IMR-90 (cell line): Measurements from ENCODE around the gene INMT. TPM values are rescaled to one million over a fixed set of nuclear protein-coding genes. Genes with fewer than 3 reads are reported as not detected.

Source experiments
- ATAC-seq: fragments of 200-7000 bp; cut with Tn5 transposase; 2 replicates; pipeline ENCODE4 v1.9.1; 2020; ENCODE audit warnings: low read depth, mild to moderate bottlenecking, moderate library complexity
- BruUV-seq: library from RNA; stranded (reverse); fragments of 400-500 nt; replicated peaks from 2 replicates; lab custom pipeline; 2021; lab: Mats Ljungman, UMichigan
- CTCF ChIA-PET: fragments of 300-600 bp; formaldehyde crosslinking; extraction: SDS; loops from one replicate; lab custom pipeline; 2021; ENCODE audit warnings: antibody characterized with exemption; lab: Yijun Ruan, JAX
- POLR2A ChIA-PET: fragments of 300-600 bp; sonication (Branson Sonifier 250); formaldehyde crosslinking; loops from one replicate; lab custom pipeline; 2022; ENCODE audit warnings: antibody characterized with exemption; ENCODE audit not compliant: unreplicated experiment; lab: Charles Lee
- DNase-seq: peaks from one replicate; pipeline ENCODE4 v3.0.0; 2013
- H2AFZ ChIP-seq: replicated peaks from 2 replicates; pipeline ENCODE3; 2013; ENCODE audit warnings: low read length, mild to moderate bottlenecking; ENCODE audit not compliant: poor library complexity
- H2AK5ac ChIP-seq: 2 replicates; pipeline ENCODE4 v1.6.1; 2013; ENCODE audit warnings: low read depth, low read length, inconsistent platforms
- H2AK9ac ChIP-seq: replicated peaks from 2 replicates; pipeline ENCODE3; 2013; ENCODE audit warnings: mild to moderate bottlenecking, low read depth, low read length, moderate library complexity; ENCODE audit not compliant: poor library complexity
- H2BK120ac ChIP-seq: 2 replicates; pipeline ENCODE4 v1.6.1; 2013; ENCODE audit warnings: low read depth, low read length, inconsistent platforms
- H2BK15ac ChIP-seq: 3 replicates; pipeline ENCODE4 v1.6.1; 2013; ENCODE audit warnings: low read depth, low read length, inconsistent platforms
- H2BK20ac ChIP-seq: 2 replicates; pipeline ENCODE4 v1.6.1; 2013; ENCODE audit warnings: low read depth, mild to moderate bottlenecking, inconsistent platforms, low read length, moderate library complexity
- H2BK5ac ChIP-seq: 2 replicates; pipeline ENCODE4 v1.6.1; 2013; ENCODE audit warnings: mild to moderate bottlenecking, low read depth, low read length, inconsistent platforms; ENCODE audit not compliant: poor library complexity, severe bottlenecking
- H3K14ac ChIP-seq: replicated peaks from 2 replicates; pipeline ENCODE4 v1.6.1; 2013; ENCODE audit warnings: low read depth, low read length, inconsistent platforms
- H3K18ac ChIP-seq: 2 replicates; pipeline ENCODE4 v1.6.1; 2013; ENCODE audit warnings: low read depth, low read length, control low read depth
- H3K23ac ChIP-seq: 2 replicates; pipeline ENCODE4 v1.6.1; 2013; ENCODE audit warnings: low read depth, low read length, inconsistent platforms
- H3K27ac ChIP-seq: 2 replicates; pipeline ENCODE4 v1.5.1; 2013; ENCODE audit warnings: mild to moderate bottlenecking, control low read depth, low read length; ENCODE audit not compliant: insufficient read depth
- H3K27me3 ChIP-seq: 2 replicates; pipeline ENCODE4 v1.6.1; 2013; ENCODE audit warnings: low read length; ENCODE audit not compliant: control insufficient read depth, insufficient read depth
- H3K36me3 ChIP-seq: 2 replicates; pipeline ENCODE4 v1.6.1; 2013; ENCODE audit warnings: low read length, mixed read lengths; ENCODE audit not compliant: control insufficient read depth, insufficient read depth
- H3K4ac ChIP-seq: 2 replicates; pipeline ENCODE4 v1.6.1; 2013; ENCODE audit warnings: low read depth, low read length, inconsistent platforms
- H3K4me1 ChIP-seq: 2 replicates; pipeline ENCODE4 v1.6.1; 2013; ENCODE audit warnings: low read length, mixed read lengths; ENCODE audit not compliant: control insufficient read depth, insufficient read depth
- H3K4me2 ChIP-seq: 2 replicates; pipeline ENCODE4 v1.6.1; 2013; ENCODE audit warnings: low read depth, mild to moderate bottlenecking, control low read depth, low read length, moderate library complexity
- H3K4me3 ChIP-seq: 2 replicates; pipeline ENCODE4 v1.5.1; 2013; ENCODE audit warnings: low read depth, mild to moderate bottlenecking, control low read depth, low read length, moderate library complexity; ENCODE audit not compliant: insufficient read depth
- H3K56ac ChIP-seq: 2 replicates; pipeline ENCODE4 v1.6.1; 2013; ENCODE audit warnings: low read length, inconsistent platforms; ENCODE audit not compliant: insufficient read depth; ENCODE audit errors: extremely low read depth
- H3K79me1 ChIP-seq, 2 experiments: 2 replicates each; pipeline ENCODE4 v1.6.1; 2013; ENCODE audit warnings: low read length in 2 of 2, inconsistent platforms in 1 of 2, low read depth in 1 of 2
- H3K9ac ChIP-seq: 2 replicates; pipeline ENCODE4 v1.6.1; 2013; ENCODE audit warnings: low read depth, low read length, control low read depth
- H3K9me1 ChIP-seq: 2 replicates; pipeline ENCODE4 v1.6.1; 2013; ENCODE audit warnings: low read length, inconsistent platforms; ENCODE audit not compliant: insufficient read depth
- H3K9me3 ChIP-seq: 2 replicates; pipeline ENCODE4 v1.6.1; 2013; ENCODE audit warnings: low read length; ENCODE audit not compliant: control insufficient read depth, insufficient read depth
- H4K20me1 ChIP-seq: 2 replicates; pipeline ENCODE4 v1.6.1; 2013; ENCODE audit warnings: low read length, inconsistent platforms; ENCODE audit not compliant: insufficient read depth
- H4K5ac ChIP-seq: 2 replicates; pipeline ENCODE4 v1.6.1; 2013; ENCODE audit warnings: mild to moderate bottlenecking, low read depth, low read length, control low read depth
- H4K8ac ChIP-seq, 2 experiments: 2 replicates each; pipeline ENCODE4 v1.6.1; 2013; ENCODE audit warnings: low read depth in 2 of 2, low read length in 2 of 2, control low read depth in 1 of 2, inconsistent platforms in 1 of 2
- H4K91ac ChIP-seq: 2 replicates; pipeline ENCODE4 v1.6.1; 2013; ENCODE audit warnings: low read depth, low read length, inconsistent platforms; ENCODE audit not compliant: insufficient read depth
- CEBPB ChIP-seq: IDR thresholded peaks from 2 replicates; pipeline ENCODE4 v1.6.1; 2012; ENCODE audit warnings: low read depth, low read length, improper control_type of control experiment
- CHD1 ChIP-seq: IDR thresholded peaks from 2 replicates; pipeline ENCODE4 v1.6.1; 2012; ENCODE audit warnings: low read depth, low read length, improper control_type of control experiment
- FOS ChIP-seq: fragments of 150-350 bp; IDR thresholded peaks from 2 replicates; pipeline ENCODE4 v1.6.1; 2016; ENCODE audit warnings: low read depth, low read length
- MAFK ChIP-seq: IDR thresholded peaks from 2 replicates; pipeline ENCODE4 v1.6.1; 2012; ENCODE audit warnings: low read depth, low read length, improper control_type of control experiment
- MXI1 ChIP-seq: IDR thresholded peaks from 2 replicates; pipeline ENCODE4 v1.6.1; 2012; ENCODE audit warnings: low read depth, mild to moderate bottlenecking, low read length, moderate library complexity, borderline replicate concordance
- POLR2A ChIP-seq: IDR thresholded peaks from 2 replicates; pipeline ENCODE4 v1.6.1; 2012; ENCODE audit warnings: mild to moderate bottlenecking, low read depth, low read length
- RFX5 ChIP-seq: IDR thresholded peaks from 2 replicates; pipeline ENCODE4 v1.8.0; 2012; ENCODE audit warnings: low read depth, mild to moderate bottlenecking, low read length, moderate library complexity
- SMC3 ChIP-seq: fragments of 150-350 bp; IDR thresholded peaks from 2 replicates; pipeline ENCODE4 v1.6.1; 2016; ENCODE audit warnings: low read depth, mild to moderate bottlenecking, antibody characterized with exemption, low read length, moderate library complexity
- WGBS, 2 experiments: methylation state at CpG; one replicate each; pipeline versions ENCODE4 v1.1.5 to v1.1.7; 2013; ENCODE audit warnings: missing lambda C conversion rate in 2 of 2; ENCODE audit not compliant: insufficient read length in 1 of 2; ENCODE audit errors: extremely low coverage in 2 of 2; 5-methylcytosine and 5-hydroxymethylcytosine counted together
- dilution Hi-C: fragments of 300-500 bp; cut with HindIII; formaldehyde crosslinking; loops from one replicate; pipeline ENCODE4 v1.14.3; 2018; ENCODE audit warnings: low sequenced_read_pairs; ENCODE audit not compliant: unreplicated experiment
- in situ Hi-C: fragments of 300-500 bp; cut with MboI; formaldehyde crosslinking; loops from 3 replicates; pipeline ENCODE4 v1.14.3; 2019; ENCODE audit warnings: low sequenced_read_pairs, inconsistent platforms, mixed read lengths
- intact Hi-C: fragments of 100-400 bp; cut with micrococcal nuclease; formaldehyde crosslinking; loops from 2 replicates; pipeline ENCODE4 v1.10.0; 2022
- polyA plus RNA-seq, 3 experiments: library from polyadenylated mRNA; depleted of rRNA; stranded (reverse); fragments of >200 nt; gene quantifications; 2 replicates each; pipeline ENCODE4 v1.2.3, GENCODE V29; 2012; ENCODE audit warnings: low replicate concordance in 1 of 3
- total RNA-seq: library from RNA; depleted of rRNA; stranded (reverse); fragments of >200 nt; gene quantifications from 2 replicates; pipeline ENCODE4 v1.2.3, GENCODE V29; 2012

The INMT gene
- total and polyA plus RNA-seq, 2 of the 4 experiments (the other 2 are of a cell fraction): 0.39 to 2.2 TPM

GRCh38 chr7:30730097-30730496 lies 21.8 kb upstream of the INMT start:
- Histone ChIP-seq H3K27me3 (peaks cover 56% of the 10 kb centered on the region), H3K27ac (no peak overlapping the region), H3K4ac (no peak overlapping the region), H3K79me1 (no peaks in the 10 kb centered on the region), H4K5ac (no peak overlapping the region), H2BK20ac (no peak overlapping the region), H2AFZ (no peak overlapping the region), H3K4me1 (no peaks in the 10 kb centered on the region), H3K9me3 (no peaks in the 10 kb centered on the region), H4K8ac (no peak overlapping the region), H4K20me1 (no peaks in the 10 kb centered on the region), H3K9ac (no peak overlapping the region), H3K9me1 (no peaks in the 10 kb centered on the region), H3K36me3 (no peaks in the 10 kb centered on the region), H2AK9ac (no peak overlapping the region), H3K14ac (no peak overlapping the region), H2BK15ac (no peak overlapping the region), H3K4me2 (no peak overlapping the region), H3K4me3 (no peak overlapping the region), H4K91ac (no peak overlapping the region), H3K56ac (no peak overlapping the region), H3K23ac (no peak overlapping the region), H2BK5ac (no peak overlapping the region), H2AK5ac (no peak overlapping the region), H2BK120ac (no peak overlapping the region), H3K18ac (no peak overlapping the region)
- intact Hi-C loops: no loop called here
- ATAC-seq (no peak), DNase-seq (no peak)
- BruUV-seq: no TSS peak
- TF ChIP-seq SMC3: no peak
- no peak for TF ChIP-seq FOS
- TF ChIP-seq POLR2A: no peak
- TF ChIP-seq CEBPB: no peak
- no peak for TF ChIP-seq CHD1
- TF ChIP-seq MXI1: no peak
- TF ChIP-seq MAFK: no peak
- no peak for TF ChIP-seq RFX5
- WGBS, 2 experiments: no CpG with 5 or more reads among the region's 2 CpGs
- ChIA-PET CTCF (interaction anchor here (1.0 kb wide), 1 partner anchor 181 kb away, joined by 3 read pairs; no protein-coding TSS in a partner anchor), POLR2A (no interaction called here)
- in situ Hi-C loops: no loop called here
- dilution Hi-C loops: no loop called here
